HepG2 (cell line): ENCODE data around the gene CACNA2D3. TPM values are rescaled to one million over a fixed set of nuclear protein-coding genes. Genes with fewer than 3 reads are reported as not detected.

Experiments
- ATAC-seq: fragments of 200-7000 bp; cut with Tn5 transposase; 3 replicates; pipeline ENCODE4 v1.9.1; 2020; ENCODE audit warnings: mild to moderate bottlenecking, moderate library complexity
- BruUV-seq: library from RNA; stranded (reverse); fragments of 400-500 nt; replicated peaks from 2 replicates; lab custom pipeline; 2021; lab: Mats Ljungman, UMichigan
- CTCF ChIA-PET: fragments of 300-600 bp; formaldehyde crosslinking; extraction: SDS; loops from one replicate; lab custom pipeline; 2021; ENCODE audit warnings: low total read pairs, inconsistent platforms, low intra/inter-chr PET ratio; lab: Yijun Ruan, JAX
- POLR2A ChIA-PET: fragments of 350-600 bp; sonication (Branson Sonifier 250); formaldehyde crosslinking; loops from one replicate; lab custom pipeline; 2020; ENCODE audit warnings: antibody characterized with exemption, inconsistent platforms; lab: Yijun Ruan, JAX
- DNase-seq: peaks from one replicate; pipeline ENCODE4 v3.0.0-alpha.2; 2015; ENCODE audit warnings: low spot score
- FAIRE-seq: peaks from 3 replicates; lab custom pipeline; 2011; peaks lifted over from hg19 to GRCh38; lab: Jason Lieb, UNC
- H2AFZ ChIP-seq: one replicate; pipeline ENCODE4 v1.6.1; 2011; ENCODE audit warnings: low read length, inconsistent platforms
- H3K27ac ChIP-seq: fragments of 300-600 bp; 3 replicates; pipeline ENCODE4 v1.8.0; 2011; ENCODE audit warnings: mixed run types, mild to moderate bottlenecking, mixed read lengths, low read length, inconsistent platforms; ENCODE audit not compliant: insufficient read depth; ENCODE audit errors: extremely low read length
- H3K27me3 ChIP-seq, 2 experiments: fragments of 200-600 bp in 1 of 2; 2 replicates in 1 of 2; 3 replicates in 1 of 2; pipeline versions ENCODE4 v1.6.0 to v1.8.0; 2011; ENCODE audit warnings: low read length in 2 of 2, mild to moderate bottlenecking in 2 of 2, moderate library complexity in 2 of 2, inconsistent platforms in 1 of 2; ENCODE audit not compliant: insufficient read depth in 2 of 2, control insufficient read depth in 1 of 2
- H3K36me3 ChIP-seq, 2 experiments: fragments of 200-600 bp in 1 of 2; replicated peaks in 1 of 2; 2 replicates in 1 of 2; 3 replicates in 1 of 2; pipeline versions ENCODE4 v1.5.1 to v1.8.0; 2011; ENCODE audit warnings: low read length in 2 of 2, inconsistent platforms in 1 of 2; ENCODE audit not compliant: insufficient read depth in 2 of 2, control insufficient read depth in 1 of 2
- H3K4me1 ChIP-seq: 2 replicates; pipeline ENCODE4 v1.5.1; 2012; ENCODE audit warnings: low read length, inconsistent platforms; ENCODE audit not compliant: insufficient read depth
- H3K4me2 ChIP-seq: 2 replicates; pipeline ENCODE4 v1.6.0; 2011; ENCODE audit warnings: low read depth, low read length, inconsistent platforms
- H3K4me3 ChIP-seq, 3 experiments: fragments of 200-600 bp in 1 of 3; sonication (generic), shearing (Covaris generic) in 1 of 3; replicated peaks in 1 of 3; 2 replicates each; pipeline ENCODE4 v1.5.1; 2011 to 2016; ENCODE audit warnings: low read length in 3 of 3, inconsistent platforms in 2 of 3, low read depth in 2 of 3, mild to moderate bottlenecking in 2 of 3, control low read depth in 1 of 3, mixed read lengths in 1 of 3; ENCODE audit not compliant: insufficient read depth in 1 of 3
- H3K79me2 ChIP-seq: one replicate; pipeline ENCODE4 v1.6.1; 2011; ENCODE audit warnings: low read length, inconsistent platforms; ENCODE audit not compliant: insufficient read depth
- H3K9ac ChIP-seq: 2 replicates; pipeline ENCODE4 v1.6.0; 2011; ENCODE audit warnings: mild to moderate bottlenecking, low read depth, low read length, inconsistent platforms; ENCODE audit not compliant: insufficient read depth
- H3K9me3 ChIP-seq: 2 replicates; pipeline ENCODE4 v1.5.1; 2012; ENCODE audit warnings: mild to moderate bottlenecking, low read length
- H4K20me1 ChIP-seq: 2 replicates; pipeline ENCODE4 v1.6.0; 2011; ENCODE audit warnings: inconsistent platforms, mild to moderate bottlenecking, low read length, moderate library complexity; ENCODE audit not compliant: insufficient read depth
- GTF2F1 ChIP-seq: fragments of 150-350 bp; IDR thresholded peaks from 2 replicates; pipeline ENCODE4 v1.6.1; 2014; ENCODE audit warnings: low read length
- NFE2 ChIP-seq: sonication (generic); formaldehyde crosslinking; IDR thresholded peaks from 2 replicates; pipeline ENCODE4 v1.4.0; 2020; ENCODE audit warnings: missing genetic modification reagents
- RFX1 ChIP-seq: fragments of 450-650 bp; IDR thresholded peaks from 2 replicates; pipeline ENCODE4 v1.6.1; 2017
- SOX6 ChIP-seq, 2 experiments: fragments of 450-650 bp in 1 of 2; sonication (generic) in 1 of 2; formaldehyde crosslinking in 1 of 2; IDR thresholded peaks; 2 replicates each; pipeline versions ENCODE4 v1.4.0 to v1.6.1; 2017 to 2020; ENCODE audit warnings: antibody characterized with exemption in 1 of 2, mild to moderate bottlenecking in 1 of 2, missing genetic modification reagents in 1 of 2
- TMF1 ChIP-seq: sonication (generic); formaldehyde crosslinking; IDR thresholded peaks from 2 replicates; pipeline ENCODE4 v1.8.1; 2022; ENCODE audit warnings: low read depth, missing genetic modification reagents
- XBP1 ChIP-seq: sonication (generic); formaldehyde crosslinking; IDR thresholded peaks from 2 replicates; pipeline ENCODE4 v1.5.0; 2020; ENCODE audit warnings: missing genetic modification reagents
- ZC3H13 ChIP-seq: sonication (generic); formaldehyde crosslinking; IDR thresholded peaks from 2 replicates; pipeline ENCODE4 v1.8.1; 2023; ENCODE audit warnings: mild to moderate bottlenecking, missing genetic modification reagents, moderate library complexity
- ZNF251 ChIP-seq: sonication (generic); formaldehyde crosslinking; IDR thresholded peaks from 2 replicates; pipeline ENCODE4 v1.9.0; 2021; ENCODE audit warnings: mild to moderate bottlenecking, missing genetic modification reagents
- ZNF296 ChIP-seq: sonication (generic); formaldehyde crosslinking; conservative IDR thresholded peaks from 2 replicates; pipeline ENCODE4 v1.5.0; 2020; ENCODE audit warnings: mild to moderate bottlenecking, missing genetic modification reagents
- ZNF512B ChIP-seq: sonication (generic); formaldehyde crosslinking; IDR thresholded peaks from 2 replicates; pipeline ENCODE4 v1.5.1; 2020; ENCODE audit warnings: missing genetic modification reagents, mild to moderate bottlenecking, borderline replicate concordance
- ZNF652 ChIP-seq: IDR thresholded peaks from 2 replicates; pipeline ENCODE4 v1.6.1; 2016; ENCODE audit warnings: low read depth, borderline replicate concordance
- ZNF746 ChIP-seq: sonication (generic); formaldehyde crosslinking; IDR thresholded peaks from 2 replicates; pipeline ENCODE4 v1.8.0; 2022; ENCODE audit warnings: mild to moderate bottlenecking, missing genetic modification reagents
- WGBS: methylation state at CpG from one replicate; pipeline ENCODE4 v1.1.6; 2017; ENCODE audit warnings: low lambda C conversion rate; 5-methylcytosine and 5-hydroxymethylcytosine counted together
- in situ Hi-C: cut with HindIII; loops from 2 replicates; pipeline ENCODE4 v1.10.0; 2017; ENCODE audit warnings: low pct_unique_long_range_greater_than_20kb; ENCODE audit not compliant: extremely low pct_ligation_motif_present
- intact Hi-C: fragments of 100-400 bp; cut with micrococcal nuclease; formaldehyde crosslinking; loops from one replicate; pipeline ENCODE4 v1.10.0; 2022; ENCODE audit not compliant: unreplicated experiment
- polyA plus RNA-seq, 8 experiments: library from polyadenylated mRNA; depleted of rRNA in 3 of 8; stranded (reverse) in 7 of 8; unstranded in 1 of 8; fragments of >200 nt; fragmentation: Illumina TruSeq in 4 of 8; extraction: Trizol in 4 of 8; gene quantifications; 2 replicates each; pipeline versions ENCODE4 v1.2.1 to v1.2.3, GENCODE V29; 2011 to 2016; ENCODE audit warnings: low read depth in 4 of 8, missing spikeins in 1 of 8, mixed read lengths in 1 of 8; ENCODE audit not compliant: insufficient read depth in 1 of 8
- total RNA-seq, 5 experiments: library from RNA; depleted of rRNA; stranded (reverse); fragments of >200 nt; fragmentation: Illumina TruSeq; extraction: Trizol; gene quantifications; 2 replicates each; pipeline ENCODE4 v1.2.3, GENCODE V29; 2016; ENCODE audit warnings: low read depth in 1 of 5

Gene CACNA2D3
- total and polyA plus RNA-seq, 2 of the 13 experiments (the other 11 are each of a cell fraction or from before 2014, with no cell fraction given): not detected

- WGBS: 33% methylated on average over 4 of the region's 4 CpGs
- Histone ChIP-seq H4K20me1 (no peaks in the 10 kb centered on the region), H3K36me3 (no peaks in the 10 kb centered on the region), H3K9ac (no peak overlapping the region), H3K27me3 (no peaks in the 10 kb centered on the region; a peak in 1 of 5 replicates), H2AFZ (no peak overlapping the region), H3K4me2 (no peak overlapping the region), H3K4me3 (no peak overlapping the region), H3K9me3 (no peaks in the 10 kb centered on the region), H3K79me2 (no peaks in the 10 kb centered on the region), H3K27ac (no peak overlapping the region), H3K4me1 (no peaks in the 10 kb centered on the region)
- ChIA-PET POLR2A (no interaction called here), CTCF (no interaction called here)
- in situ Hi-C loops: no loop called here
- ATAC-seq (no peak), DNase-seq (no peak), FAIRE-seq (no peak)
- BruUV-seq: no TSS peak
- no peak for TF ChIP-seq TMF1 (CRISPR knock-in tag)
- TF ChIP-seq ZNF652 (CRISPR knock-in tag): no peak
- TF ChIP-seq ZNF251 (CRISPR knock-in tag): no peak
- no peak for TF ChIP-seq SOX6 (IDR thresholded peaks at IDR 0.05)
- TF ChIP-seq SOX6 (CRISPR knock-in tag; IDR thresholded peaks at IDR 0.05): no peak
- TF ChIP-seq ZNF746 (CRISPR knock-in tag): no peak
- TF ChIP-seq XBP1 (CRISPR knock-in tag): no peak
- TF ChIP-seq ZC3H13 (CRISPR knock-in tag): no peak
- no peak for TF ChIP-seq RFX1
- TF ChIP-seq NFE2 (CRISPR knock-in tag): no peak
- no peak for TF ChIP-seq ZNF512B (CRISPR knock-in tag)
- no peak for TF ChIP-seq GTF2F1
- TF ChIP-seq ZNF296 (CRISPR knock-in tag): no peak
- intact Hi-C loops: no loop called here
Observed at GRCh38 chr3:55065331-55065730, 943.0 kb downstream of the CACNA2D3 start.
